GM19099 (cell line): ENCODE measurements around the gene MPHOSPH9.

Experiments
- POLR2A ChIP-seq: IDR thresholded peaks from 3 replicates; pipeline ENCODE4 v1.6.1; 2011; ENCODE audit warnings: low read depth; ENCODE audit not compliant: insufficient read length; ENCODE audit errors: extremely low read depth

MPHOSPH9 gene

DNA sequence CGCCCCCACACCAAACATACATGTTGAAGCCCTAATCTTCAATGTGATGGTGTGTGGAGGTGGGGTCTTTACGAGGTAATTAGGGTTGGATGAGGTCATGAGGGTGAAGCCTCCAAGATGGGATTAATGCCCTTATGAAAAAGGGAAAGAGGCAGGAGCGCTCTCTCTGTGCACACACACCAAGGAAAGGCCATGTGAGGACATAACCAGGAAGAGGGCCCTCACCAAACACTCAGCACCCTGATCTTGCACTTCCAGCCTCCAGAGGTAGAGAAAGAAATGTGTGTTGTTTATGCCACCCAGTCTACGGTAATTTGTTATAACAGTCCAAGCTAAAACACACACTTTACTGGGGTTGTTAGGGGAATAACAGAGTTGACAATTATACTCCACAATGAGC, 67.4 kb downstream of the MPHOSPH9 start:
- TF ChIP-seq POLR2A: no peak

DNA sequence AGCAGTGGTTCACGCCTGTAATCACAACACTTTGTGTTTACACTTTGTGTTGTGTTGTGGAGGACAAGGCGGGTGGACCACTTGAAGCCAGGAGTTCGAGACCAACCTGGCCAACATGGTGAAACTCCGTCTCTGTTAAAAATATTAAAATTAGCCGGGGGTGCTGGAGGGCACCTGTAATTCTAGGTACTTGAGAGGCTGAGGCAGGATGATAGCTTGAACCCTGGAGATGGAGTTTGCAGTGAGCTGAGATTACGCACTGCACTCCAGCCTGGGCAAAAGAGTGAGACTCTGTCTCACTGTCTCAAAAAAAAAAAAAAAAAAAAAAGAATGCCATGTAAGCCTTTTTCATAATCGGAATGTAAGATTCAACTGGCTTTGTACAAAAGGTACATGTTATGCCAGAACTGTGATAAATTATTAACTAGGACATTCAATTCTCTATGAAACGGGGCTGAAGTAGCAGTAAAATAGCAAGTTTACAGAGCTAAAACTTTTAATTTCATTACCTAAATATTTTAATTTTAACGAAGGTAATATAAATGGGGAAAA, 68.2 kb downstream of the MPHOSPH9 start:
- no peak for TF ChIP-seq POLR2A

DNA sequence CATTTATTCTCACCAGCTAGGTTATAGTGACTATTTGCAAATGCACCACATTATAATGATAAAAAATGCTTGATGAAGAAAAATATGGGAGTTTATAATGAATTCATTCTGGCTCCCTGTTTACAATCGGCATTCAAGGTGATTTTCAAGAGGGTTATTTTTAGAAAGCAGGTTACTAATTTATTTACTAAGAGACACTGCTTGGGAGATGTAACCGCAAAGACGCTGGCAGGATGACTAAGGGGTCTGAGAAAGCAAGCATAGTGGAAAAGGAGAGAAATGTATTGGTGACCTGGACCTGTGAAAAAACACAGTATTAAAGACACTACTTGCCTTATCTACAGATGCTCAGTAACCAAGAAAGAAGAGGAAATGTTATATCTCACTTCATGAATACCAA, 68.7 kb downstream of the MPHOSPH9 start:
- no peak for TF ChIP-seq POLR2A

DNA sequence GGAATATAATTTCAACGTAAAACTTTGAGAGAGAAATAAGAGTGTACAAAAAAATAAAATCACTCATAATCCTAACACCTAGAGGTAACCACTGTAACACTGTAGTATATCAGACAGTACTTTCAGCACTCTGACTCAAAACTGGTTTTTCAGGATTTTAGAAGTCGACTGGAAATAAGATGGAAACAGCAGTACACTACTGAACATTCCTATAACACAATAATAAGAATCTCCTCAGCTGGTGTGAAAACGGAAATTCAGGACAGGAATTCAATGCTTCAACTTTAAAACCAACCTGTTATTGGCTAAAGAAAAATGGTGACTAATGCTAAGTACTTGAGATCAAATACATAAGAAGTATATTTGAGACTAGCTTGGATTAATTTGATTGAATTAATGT, 69.7 kb downstream of the MPHOSPH9 start:
- TF ChIP-seq POLR2A: no peak

DNA sequence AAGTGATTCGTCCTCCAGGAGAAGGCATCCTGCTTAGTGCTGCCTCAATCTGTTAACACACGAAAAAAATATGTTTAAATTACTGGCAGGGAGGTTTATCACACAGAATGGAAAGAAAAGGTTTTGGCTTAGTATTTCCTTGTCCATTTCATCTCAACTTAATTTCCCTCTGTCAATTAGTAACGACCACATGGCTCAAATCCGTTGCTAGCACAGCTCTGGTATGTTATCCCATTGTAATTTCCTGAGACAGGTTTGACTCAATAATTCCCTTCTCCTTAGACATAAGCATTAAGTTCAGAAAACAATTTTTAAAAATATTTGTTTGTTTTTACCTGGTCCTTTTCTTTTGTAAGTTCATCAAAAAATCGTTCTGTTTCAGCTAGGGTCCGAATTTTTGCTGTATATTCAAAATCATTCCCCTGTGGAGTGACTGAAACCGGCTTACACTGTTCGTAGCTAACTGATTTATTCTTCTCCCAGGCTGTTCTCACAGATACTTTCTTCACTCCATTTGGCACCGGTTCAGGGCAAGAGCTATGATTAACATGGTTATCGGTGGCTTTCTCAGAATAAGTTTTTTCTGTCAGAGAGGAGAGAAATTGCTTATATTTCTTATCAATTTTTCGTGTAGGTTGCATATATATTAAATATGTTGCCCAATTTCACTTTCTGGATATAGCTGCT, 72.0 kb downstream of the MPHOSPH9 start:
- no peak for TF ChIP-seq POLR2A

DNA sequence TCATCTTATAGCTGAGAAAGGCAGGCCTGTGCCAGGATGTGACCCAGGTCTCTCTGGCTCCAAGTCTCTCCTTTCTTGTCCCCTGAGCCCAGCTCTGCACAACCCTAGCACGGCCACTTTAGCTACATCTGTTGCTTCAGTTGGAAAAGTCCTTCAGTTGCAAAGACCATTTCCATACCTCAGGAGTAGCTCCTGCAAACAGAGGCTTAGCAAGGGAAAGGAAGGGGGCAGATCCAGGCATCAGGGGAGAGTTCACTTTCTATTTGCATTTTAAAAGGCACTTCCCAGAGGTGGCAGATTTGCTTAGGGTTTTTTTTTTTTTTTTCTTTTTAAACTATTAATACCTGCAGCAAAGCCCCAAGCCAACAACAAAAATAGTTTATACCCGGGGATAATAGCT, 79.0 kb downstream of the MPHOSPH9 start:
- TF ChIP-seq POLR2A: no peak

DNA sequence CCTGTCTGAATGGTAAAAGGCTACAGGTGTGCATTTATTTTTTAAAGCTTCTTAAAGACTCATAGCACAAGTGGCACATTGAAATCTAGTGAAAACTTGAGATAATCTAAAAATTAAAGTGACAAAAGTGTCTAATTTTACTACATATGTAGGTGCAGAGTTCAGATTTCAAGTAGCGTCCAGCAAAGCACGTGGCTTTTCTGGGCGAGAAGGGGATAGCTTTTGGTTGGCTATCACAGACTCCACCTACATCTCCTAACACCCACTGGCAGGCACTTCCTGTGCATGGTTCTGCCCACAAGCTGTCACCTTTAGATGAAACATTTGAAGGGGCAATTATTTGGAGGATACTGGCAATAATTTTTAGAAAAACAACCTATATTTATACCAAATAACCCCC, 80.1 kb downstream of the MPHOSPH9 start:
- TF ChIP-seq POLR2A: no peak

DNA sequence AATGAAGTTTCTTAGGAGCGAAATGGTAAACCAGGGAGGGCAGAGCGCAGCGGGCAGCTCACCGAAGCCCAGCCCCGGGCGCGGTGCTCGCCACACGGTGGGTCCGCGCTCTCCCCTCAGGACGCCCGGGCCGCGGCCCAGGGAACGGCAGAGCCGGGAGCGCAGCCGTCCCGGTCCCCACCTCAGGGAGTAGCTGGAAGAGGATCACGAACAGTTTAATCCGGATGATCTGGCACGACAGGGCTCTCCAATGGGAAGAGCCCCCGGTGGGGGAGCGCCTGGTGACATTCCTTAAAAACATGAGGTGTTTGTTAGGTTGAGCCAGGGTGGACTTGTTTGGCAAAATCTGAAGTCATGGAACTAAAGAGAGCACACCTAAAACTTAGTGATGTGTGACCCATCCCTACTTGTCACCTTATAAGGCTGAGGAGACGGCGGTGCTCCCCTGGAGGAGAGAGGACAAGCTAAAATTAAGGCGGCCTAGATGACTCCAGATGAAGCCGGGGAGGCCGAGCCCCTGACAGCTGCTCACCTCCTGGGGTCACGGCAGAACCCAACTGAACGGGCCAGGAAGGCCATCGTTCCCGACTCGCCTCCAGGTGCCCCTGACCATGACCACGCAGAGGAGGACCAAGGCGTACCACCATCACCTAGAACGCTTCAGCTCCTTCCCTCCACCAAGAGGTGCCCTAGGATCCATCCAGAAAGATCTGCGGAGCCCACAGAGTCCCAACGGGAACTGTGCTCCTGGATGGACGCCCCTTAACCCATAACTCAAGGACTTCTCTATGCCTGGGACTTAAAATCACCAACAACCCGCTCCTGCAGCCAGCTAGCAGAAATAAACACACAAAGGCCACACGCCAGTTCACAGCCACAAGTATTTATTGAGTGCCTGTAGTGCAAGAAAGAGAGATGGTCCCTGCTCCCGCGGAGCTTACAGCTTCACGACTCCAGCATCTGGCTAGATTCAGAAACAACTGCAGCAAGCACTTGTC, 81.2 kb downstream of the MPHOSPH9 start:
- no peak for TF ChIP-seq POLR2A

DNA sequence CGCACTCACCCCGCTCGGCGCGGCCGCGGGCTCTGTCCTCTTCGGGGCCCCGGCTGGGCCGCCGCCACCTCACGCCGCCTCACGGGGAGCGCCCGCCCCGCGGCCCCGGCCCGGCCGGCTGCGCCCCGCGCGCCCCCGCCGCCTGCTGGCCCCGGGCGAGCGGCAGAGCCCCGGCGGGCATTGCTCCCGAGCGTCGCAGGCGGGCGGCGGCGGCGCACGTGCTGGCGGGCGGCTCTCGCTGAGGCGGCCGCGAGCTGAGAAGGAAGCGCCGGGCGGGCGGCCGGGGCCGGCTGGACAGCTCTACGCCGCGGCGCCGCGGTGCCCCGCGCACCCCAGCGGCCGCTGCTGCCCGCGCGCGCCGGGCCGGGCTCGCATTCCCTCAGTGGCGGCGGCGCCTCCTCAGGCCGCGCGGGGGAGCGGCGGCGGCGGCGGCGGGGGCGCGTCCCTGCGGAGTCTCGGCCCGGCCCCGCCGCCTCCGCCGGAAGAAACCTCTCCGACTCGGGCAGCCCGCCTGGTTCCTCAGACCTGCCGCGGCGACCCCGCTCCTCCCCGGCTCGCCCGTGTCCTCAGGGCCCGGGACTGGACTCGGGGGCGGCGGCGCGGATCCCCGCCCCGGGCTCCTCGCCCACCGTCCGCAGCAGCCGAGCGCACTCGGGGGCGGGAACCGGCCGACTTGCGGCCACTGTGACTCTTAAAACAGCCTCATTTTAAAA, 82.0 kb downstream of the MPHOSPH9 start, which contains the start of gene PITPNM2:
PITPNM2 (minus strand) TSS at position 347 of the 713 bp plus-strand sequence. CDS start 116,500 bp downstream, outside the sequence.
- TF ChIP-seq POLR2A: no peak

DNA sequence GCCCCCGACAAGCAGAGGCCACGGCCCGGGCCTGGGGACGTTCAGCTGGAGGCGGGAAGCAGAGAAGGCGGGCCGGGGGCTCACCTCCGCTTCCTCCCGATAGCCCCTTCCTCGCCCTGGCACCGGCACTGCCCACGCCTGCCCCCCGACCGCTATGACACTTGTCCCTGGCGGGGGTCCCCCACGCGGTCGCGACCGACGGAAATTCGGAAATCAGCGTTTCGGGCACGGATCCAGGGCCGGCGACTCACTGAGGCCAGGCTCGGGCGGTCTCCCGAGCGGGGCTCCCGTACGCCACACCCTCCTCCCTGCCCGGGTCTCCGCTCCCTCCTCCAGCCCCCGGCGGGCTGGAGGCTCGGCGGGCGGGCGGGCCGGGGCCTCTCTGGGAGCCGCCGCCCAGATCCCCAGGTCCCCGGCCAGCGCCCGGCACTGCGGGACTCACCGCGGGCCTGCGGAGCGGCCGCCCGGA, 82.6 kb downstream of the MPHOSPH9 start:
- TF ChIP-seq POLR2A: no peak

DNA sequence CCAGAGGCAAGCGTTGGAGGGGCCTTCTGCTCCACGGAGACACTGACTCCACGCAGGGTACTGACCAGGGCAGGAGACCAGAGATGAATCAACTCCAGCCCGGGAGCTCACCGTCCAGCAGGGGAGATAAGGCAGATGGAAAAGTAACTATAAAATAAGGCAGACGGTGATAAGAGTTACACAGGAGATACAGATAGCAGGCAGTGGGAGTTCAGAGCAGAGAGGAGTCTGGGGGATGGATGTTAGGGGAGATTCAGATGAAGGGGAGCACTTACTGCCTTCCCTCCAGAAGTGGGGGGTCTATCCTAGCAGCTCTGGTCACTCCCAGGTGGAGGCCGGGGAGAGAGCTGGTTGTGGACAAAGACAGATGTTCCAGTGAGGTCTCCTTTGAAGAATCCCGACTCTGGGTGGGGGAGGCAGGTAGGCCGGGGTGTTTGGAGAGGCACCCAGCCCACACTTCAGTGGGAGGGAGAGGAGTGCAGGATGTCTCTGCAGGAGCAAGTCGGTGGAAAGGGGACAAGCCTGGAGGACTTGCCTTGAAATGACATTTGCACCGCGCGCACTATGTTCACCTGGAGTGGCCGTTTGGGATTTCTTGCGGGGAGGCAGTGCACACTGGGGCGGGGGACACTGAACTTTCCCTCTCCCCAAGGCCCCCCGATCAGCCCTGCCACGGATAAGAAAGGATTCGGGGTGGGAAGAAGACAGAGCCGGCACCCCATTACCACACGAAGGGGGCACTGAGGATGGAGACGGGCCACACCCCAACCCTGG, 83.3 kb downstream of the MPHOSPH9 start:
- TF ChIP-seq POLR2A: no peak

DNA sequence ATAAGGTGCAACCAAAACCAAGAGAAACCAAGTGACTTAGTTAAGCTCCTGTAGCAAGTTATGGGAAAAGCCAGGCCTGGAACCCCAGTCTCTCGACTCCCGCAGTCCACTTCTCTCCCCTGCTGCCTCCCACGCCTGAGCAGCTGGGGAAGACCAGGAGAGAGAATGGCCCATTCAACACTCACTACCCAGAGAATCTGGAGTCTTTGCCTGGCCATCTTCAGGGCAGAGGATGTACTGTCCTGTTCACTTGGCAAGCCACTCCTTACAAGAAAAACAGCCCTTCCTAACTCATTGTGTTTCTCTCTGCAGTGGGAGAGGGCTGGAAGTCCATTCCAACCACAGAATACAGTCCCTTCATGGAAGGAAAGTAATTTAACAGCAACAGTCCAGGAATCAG, 83.9 kb downstream of the MPHOSPH9 start:
- TF ChIP-seq POLR2A: no peak

DNA sequence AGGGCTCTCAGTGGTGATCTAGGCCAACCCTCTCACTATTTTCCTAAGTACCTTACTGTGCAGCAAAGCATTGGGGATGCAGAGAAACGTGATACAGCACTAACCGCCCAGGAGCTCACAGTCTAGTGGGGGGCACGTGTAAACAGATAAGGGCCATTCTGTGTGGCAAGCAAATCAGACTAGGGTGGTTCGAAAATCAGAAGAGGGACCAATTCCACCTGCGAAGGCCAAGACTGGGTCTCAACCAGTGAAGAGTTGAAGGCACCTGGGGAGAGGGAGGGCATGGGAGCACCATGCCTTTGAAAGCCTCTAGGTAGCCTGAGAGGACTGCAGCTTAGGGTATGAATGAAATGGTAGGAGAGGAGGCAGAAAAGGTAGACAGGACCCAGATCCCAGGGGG, 84.3 kb downstream of the MPHOSPH9 start:
- no peak for TF ChIP-seq POLR2A

DNA sequence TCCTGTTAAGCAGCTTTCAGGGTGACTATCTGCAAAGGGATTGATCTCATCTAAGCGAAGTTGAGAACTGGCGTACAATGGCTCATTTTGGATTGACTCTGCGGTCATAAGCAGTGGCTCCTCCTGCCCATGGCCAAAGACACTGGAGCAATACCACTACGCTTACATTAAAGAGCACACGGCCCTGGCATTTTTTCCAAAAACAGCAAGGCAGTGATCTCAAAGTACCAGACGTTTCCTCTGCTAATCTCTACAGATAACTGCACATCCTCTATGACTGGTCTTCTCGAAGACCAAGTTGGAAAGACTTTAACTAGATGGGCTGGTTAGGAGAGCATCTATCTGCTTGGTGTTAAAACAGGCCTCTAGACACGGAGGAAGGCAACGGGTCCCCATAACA, 84.7 kb downstream of the MPHOSPH9 start:
- no peak for TF ChIP-seq POLR2A

DNA sequence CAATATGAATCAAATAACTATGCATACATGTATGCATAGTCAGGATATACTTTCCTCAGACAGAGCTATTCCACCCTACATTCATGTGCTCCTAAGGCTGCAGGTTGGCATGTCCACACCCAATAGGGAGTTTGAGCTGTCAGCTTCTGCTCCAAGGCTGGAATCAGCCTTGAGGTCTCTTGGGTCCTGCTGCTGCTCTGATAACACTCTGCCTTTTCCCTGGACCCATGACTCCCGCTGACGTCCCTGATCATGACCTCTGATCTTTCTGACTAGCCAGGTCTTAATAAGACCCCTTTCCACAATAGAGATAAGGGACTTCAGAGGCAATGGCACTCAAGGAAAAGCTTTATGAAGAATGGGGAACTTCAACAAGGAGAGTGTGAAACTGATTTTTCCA, 87.7 kb downstream of the MPHOSPH9 start:
- TF ChIP-seq POLR2A: no peak
